DND-41 (cell line): ENCODE measurements around the gene OSGEP.
A peak's percentile ranks its signal among the peaks of the same experiment; 100 is the strongest.

Experiments
- ATAC-seq: fragments of 200-7000 bp; cut with Tn5 transposase; 3 replicates; pipeline ENCODE4 v1.9.1; 2021; ENCODE audit warnings: low read depth; ENCODE audit not compliant: insufficient read depth
- DNase-seq: peaks from one replicate; pipeline ENCODE4 v3.0.0-alpha.2; 2020
- H2AFZ ChIP-seq: 2 replicates; pipeline ENCODE4 v1.6.0; 2012; ENCODE audit warnings: low read depth, low read length
- H3K27ac ChIP-seq: 2 replicates; pipeline ENCODE4 v1.5.1; 2012; ENCODE audit warnings: low read length, inconsistent platforms
- H3K27me3 ChIP-seq: fragments of 200-600 bp; sonication (generic); 2 replicates; pipeline ENCODE4 v1.6.0; 2012; ENCODE audit warnings: low read length, mild to moderate bottlenecking, inconsistent platforms; ENCODE audit not compliant: insufficient read depth, poor library complexity
- H3K36me3 ChIP-seq: 2 replicates; pipeline ENCODE4 v1.5.1; 2012; ENCODE audit warnings: low read length, inconsistent platforms; ENCODE audit not compliant: insufficient read depth
- H3K4me1 ChIP-seq: 2 replicates; pipeline ENCODE4 v1.5.1; 2012; ENCODE audit warnings: mild to moderate bottlenecking, low read length; ENCODE audit not compliant: insufficient read depth
- H3K4me2 ChIP-seq: 2 replicates; pipeline ENCODE4 v1.6.0; 2012; ENCODE audit warnings: mild to moderate bottlenecking, moderate library complexity, low read length, inconsistent platforms; ENCODE audit not compliant: insufficient read depth
- H3K4me3 ChIP-seq, 2 experiments: fragments of 200-600 bp in 1 of 2; shearing (Covaris generic) in 1 of 2; 2 replicates each; pipeline ENCODE4 v1.5.1; 2012 to 2016; ENCODE audit warnings: inconsistent platforms in 2 of 2, low read length in 2 of 2, mild to moderate bottlenecking in 2 of 2, low read depth in 1 of 2, moderate library complexity in 1 of 2
- H3K79me2 ChIP-seq: 2 replicates; pipeline ENCODE4 v1.6.0; 2012; ENCODE audit warnings: low read length, inconsistent platforms; ENCODE audit not compliant: insufficient read depth
- H3K9ac ChIP-seq: 2 replicates; pipeline ENCODE4 v1.6.0; 2012; ENCODE audit warnings: low read depth, mild to moderate bottlenecking, inconsistent platforms, low read length, moderate library complexity
- H3K9me3 ChIP-seq: 2 replicates; pipeline ENCODE4 v1.5.1; 2012; ENCODE audit warnings: low read length, moderate library complexity, mild to moderate bottlenecking, inconsistent platforms; ENCODE audit not compliant: insufficient read depth, severe bottlenecking
- H4K20me1 ChIP-seq: 2 replicates; pipeline ENCODE4 v1.6.0; 2012; ENCODE audit warnings: low read length; ENCODE audit not compliant: insufficient read depth
- EZH2 ChIP-seq: IDR thresholded peaks from 3 replicates; pipeline ENCODE4 v1.6.1; 2012; ENCODE audit warnings: borderline replicate concordance, low read depth, mild to moderate bottlenecking, moderate library complexity, low read length, inconsistent platforms; ENCODE audit not compliant: severe bottlenecking
- TF ChIP-seq, protein P1 (sequence below): IDR thresholded peaks from 2 replicates; pipeline ENCODE4 v1.5.1; 2012; ENCODE audit warnings: borderline replicate concordance, low read length, moderate library complexity, mild to moderate bottlenecking; ENCODE audit not compliant: poor library complexity, severe bottlenecking; ENCODE audit errors: extremely low read depth

The OSGEP gene

DNA sequence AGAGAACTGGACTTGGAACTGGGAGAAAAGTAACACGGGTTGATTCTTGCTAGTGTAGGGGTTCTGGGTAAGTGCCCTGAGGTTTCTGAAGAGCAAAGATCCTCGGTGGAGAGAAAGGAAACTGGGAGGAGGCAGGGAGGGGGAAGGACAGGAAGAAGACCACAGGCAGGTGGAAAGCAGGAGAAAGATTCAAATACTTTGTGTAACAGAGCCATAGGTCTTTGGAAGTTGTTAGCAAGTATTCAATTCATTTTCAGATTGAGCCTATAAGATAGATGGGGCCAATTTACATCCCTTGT lies 15.9 kb upstream of the OSGEP start:
- peak; percentile 22 for DNase-seq
- ATAC-seq, result peak; percentile 4; the same call in 1 of the 3 replicates
- peaks cover 34% of the 10 kb centered on the region for H3K4me1 ChIP-seq
- peaks cover 41% of the 10 kb centered on the region for H3K36me3 ChIP-seq
- peaks cover 43% of the 10 kb centered on the region for H3K79me2 ChIP-seq
- H4K20me1 ChIP-seq, result peaks cover 19% of the 10 kb centered on the region; the same call in 1 of the 2 replicates
- peak overlapping the region; percentile 82 for H3K27ac ChIP-seq
- H3K4me3 ChIP-seq, result peak overlapping the region; percentile 60 to 73; a peak in 3 of 4 replicates
- peak overlapping the region; percentile 79 for H2AFZ ChIP-seq
- no peaks in the 10 kb centered on the region for H3K9me3 ChIP-seq
- H3K4me2 ChIP-seq, result peak overlapping the region; percentile 83
- H3K27me3 ChIP-seq, result no peaks in the 10 kb centered on the region
- no peak for TF ChIP-seq EZH2
- TF ChIP-seq, protein P1, sequence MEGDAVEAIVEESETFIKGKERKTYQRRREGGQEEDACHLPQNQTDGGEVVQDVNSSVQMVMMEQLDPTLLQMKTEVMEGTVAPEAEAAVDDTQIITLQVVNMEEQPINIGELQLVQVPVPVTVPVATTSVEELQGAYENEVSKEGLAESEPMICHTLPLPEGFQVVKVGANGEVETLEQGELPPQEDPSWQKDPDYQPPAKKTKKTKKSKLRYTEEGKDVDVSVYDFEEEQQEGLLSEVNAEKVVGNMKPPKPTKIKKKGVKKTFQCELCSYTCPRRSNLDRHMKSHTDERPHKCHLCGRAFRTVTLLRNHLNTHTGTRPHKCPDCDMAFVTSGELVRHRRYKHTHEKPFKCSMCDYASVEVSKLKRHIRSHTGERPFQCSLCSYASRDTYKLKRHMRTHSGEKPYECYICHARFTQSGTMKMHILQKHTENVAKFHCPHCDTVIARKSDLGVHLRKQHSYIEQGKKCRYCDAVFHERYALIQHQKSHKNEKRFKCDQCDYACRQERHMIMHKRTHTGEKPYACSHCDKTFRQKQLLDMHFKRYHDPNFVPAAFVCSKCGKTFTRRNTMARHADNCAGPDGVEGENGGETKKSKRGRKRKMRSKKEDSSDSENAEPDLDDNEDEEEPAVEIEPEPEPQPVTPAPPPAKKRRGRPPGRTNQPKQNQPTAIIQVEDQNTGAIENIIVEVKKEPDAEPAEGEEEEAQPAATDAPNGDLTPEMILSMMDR, result no peak
- peak overlapping the region; percentile 71 for H3K9ac ChIP-seq

DNA sequence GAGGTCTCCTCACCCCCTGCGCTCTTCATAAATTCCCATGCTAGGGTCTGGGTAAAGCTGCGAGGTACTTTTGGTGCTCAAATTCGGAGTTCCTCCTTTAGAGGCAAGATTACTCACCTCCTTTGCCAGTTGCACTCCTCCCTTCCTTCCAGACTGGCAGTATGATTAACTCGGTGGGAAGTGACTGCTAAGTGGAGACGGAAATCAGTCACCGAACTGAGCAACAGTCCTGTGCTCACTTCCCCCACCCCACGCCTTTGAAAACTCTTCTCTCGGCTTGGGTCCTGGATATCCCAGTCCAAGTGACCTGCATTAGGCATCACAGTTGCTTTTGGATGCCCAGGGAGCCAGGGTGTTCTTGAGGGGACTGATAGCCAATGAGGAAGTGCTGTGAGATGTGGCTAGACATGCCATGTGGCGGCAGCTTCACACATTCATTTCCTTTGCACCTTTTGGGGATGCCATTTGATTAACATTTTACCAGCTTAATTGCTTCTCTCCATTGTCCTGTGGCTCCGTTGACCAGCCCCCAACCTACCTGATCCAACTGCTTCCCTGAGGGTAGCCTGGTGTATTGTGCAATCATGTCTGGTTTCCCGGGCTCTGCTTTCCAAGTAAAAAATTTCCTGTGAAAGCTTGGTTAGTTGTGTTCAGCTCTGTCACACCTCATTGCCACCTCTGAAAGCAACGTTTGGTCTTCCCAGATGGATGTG lies 15.4 kb upstream of the OSGEP start:
- Histone ChIP-seq H3K27ac (peak overlapping the region; percentile 82), H4K20me1 (peaks cover 18% of the 10 kb centered on the region; the same call in 1 of the 2 replicates), H3K36me3 (peaks cover 36% of the 10 kb centered on the region), H3K9me3 (no peaks in the 10 kb centered on the region), H3K27me3 (no peaks in the 10 kb centered on the region), H3K4me2 (peak overlapping the region; percentile 83), H3K9ac (peak overlapping the region; percentile 71), H3K4me3 (peak overlapping the region; percentile 60 to 73), H2AFZ (peak overlapping the region; percentile 79), H3K4me1 (peaks cover 34% of the 10 kb centered on the region), H3K79me2 (peaks cover 42% of the 10 kb centered on the region)
- peak; percentile 44 for ATAC-seq
- TF ChIP-seq EZH2, result no peak
- TF ChIP-seq, protein P1, result no peak
- DNase-seq, result peak; percentile 52

DNA sequence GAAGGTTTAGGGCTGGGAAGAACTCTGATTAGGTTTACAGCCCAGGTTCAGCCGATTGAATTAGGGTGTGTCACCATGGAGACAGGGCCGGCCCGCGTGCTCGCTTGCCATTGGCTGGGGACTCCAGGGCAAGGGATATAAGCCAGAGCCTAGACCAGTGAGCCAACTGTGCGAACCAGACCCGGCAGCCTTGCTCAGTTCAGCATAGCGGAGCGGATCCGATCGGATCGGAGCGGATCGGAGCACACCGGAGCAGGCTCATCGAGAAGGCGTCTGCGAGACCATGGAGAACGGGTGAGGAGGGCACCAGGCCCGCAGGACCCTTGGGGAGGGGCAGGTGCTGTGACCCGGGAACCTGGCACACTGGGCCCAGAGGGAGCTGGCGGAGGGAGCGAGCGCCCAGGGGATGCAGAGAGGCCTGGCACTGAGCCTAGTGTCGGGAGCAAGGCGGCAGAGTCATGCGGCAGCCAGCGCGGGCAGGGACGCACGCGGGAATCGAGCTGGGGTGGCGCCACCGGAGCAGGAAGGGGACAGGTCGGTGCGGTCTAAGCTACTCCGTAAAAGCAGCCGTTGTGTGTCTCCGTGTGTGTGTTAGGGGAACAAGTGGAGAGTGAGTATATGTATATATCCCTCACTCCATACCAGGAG lies 14.8 kb upstream of the OSGEP start, which contains the start of gene PNP:
Gene PNP, plus strand, starts transcription at position 165 of the 648 bp plus-strand sequence. Its CDS starts 119 bp downstream, at position 284.
- Histone ChIP-seq H3K36me3 (peaks cover 29% of the 10 kb centered on the region), H3K4me1 (peaks cover 34% of the 10 kb centered on the region), H3K79me2 (peaks cover 41% of the 10 kb centered on the region), H3K27ac (peak within 1 kb of the TSS; percentile 82), H2AFZ (peak within 1 kb of the TSS; percentile 79), H3K4me3 (peak within 1 kb of the TSS; percentile 60 to 73), H3K4me2 (peak within 1 kb of the TSS; percentile 83), H3K9ac (peak within 1 kb of the TSS; percentile 71), H3K27me3 (no peaks in the 10 kb centered on the region), H4K20me1 (peaks cover 13% of the 10 kb centered on the region; the same call in 1 of the 2 replicates), H3K9me3 (no peaks in the 10 kb centered on the region)
- no peak for TF ChIP-seq EZH2
- TF ChIP-seq, protein P1, result no peak
- peak; percentile 93 for ATAC-seq
- peak; percentile 90 for DNase-seq
